ENCODE results near the gene USF3.

USF3 gene

DNA sequence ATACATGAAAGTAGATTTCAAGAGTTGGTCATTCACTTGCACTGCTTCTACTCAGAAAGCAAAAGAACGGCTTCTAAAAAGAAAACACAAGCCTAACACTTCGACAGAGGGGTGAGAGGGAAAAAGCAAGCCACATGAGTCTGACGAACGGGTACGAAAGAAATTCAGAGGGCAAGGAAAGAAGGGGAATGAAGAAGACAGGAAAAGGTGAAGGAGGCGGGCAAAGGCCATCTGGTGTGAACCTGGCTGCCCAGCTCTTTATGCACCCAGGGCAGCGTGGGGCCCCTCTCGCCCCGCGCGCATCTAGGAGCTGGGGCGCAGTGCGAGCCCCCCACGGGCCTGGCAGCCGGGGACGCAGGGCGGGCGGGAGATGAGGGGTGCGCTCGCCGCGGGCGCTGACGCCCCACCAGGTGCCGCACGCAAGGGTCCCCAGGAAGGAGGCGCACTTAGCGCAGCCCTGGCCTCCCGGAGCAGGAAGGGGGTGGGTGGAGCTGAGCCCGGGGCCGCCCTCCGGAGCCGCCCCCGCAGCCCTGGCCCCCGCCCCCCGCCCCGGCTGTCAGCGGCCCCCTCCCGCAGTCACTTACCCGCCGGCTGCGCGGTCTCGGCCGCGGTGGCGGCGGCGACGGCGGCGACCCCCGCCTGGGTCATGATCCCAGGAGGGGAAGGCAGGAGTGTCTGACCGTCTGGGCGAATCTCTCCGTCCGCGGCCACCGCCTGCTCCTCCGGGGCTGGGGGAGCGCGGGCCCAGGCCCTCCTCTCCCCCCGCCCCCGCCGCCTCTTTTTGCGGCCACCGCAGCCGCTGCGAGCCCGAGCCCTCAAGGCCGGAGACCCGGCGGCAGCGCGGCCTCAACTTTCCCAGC is at the start of gene USF3:
USF3 (minus strand) TSS at position 857 of the 860 bp plus-strand sequence. CDS start 21,764 bp downstream, outside the sequence.
- peak; percentile 78 to 82 for DNase-seq

- peak; percentile 93 to 94 for DNase-seq
Measured at GRCh38 chr3:113745756-113746547, 49.5 kb upstream of the USF3 start, which contains the start of gene NAA50. TSS of gene NAA50 (minus strand) at chr3:113746249. CDS start at chr3:113745949, 300 bp downstream.

DNA sequence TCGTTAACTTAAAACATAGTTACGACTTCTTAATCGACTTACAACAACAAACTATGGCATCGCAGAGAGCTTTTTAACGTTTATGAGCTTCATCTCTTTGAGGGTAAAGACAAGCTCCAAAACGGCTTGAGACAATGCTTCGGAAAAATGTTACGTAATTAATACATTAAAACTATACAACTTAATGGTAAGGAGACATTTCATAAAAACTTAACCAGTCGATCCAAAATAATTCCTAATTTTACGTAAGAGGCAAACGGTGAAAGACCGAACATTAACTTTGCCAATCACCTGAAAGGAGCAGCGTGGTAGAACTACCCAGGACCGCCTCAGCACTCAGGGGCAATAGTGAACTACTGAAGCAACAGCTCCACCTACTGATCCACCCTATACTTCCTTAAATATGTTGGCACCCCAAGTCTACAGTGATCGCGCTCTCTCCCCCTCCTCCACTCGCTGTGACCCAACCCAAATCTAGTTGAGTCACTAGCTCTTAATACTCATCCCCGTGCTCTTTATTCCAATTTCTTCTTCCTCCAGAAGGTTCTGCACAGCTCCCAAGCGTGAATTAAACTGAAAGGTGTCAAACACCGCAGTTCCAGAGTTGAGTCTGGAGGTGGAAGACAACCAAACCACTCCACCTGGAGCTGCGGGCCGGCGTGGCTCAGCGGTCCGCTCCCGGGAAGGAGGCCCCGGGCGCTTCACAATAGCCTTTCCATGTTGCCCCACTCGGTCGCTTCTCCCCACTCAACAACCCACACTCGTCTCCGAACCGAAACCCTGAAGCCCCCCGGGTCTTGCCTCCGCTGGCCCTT is 48.7 kb upstream of the USF3 start:
- peak; percentile 62 to 87 for DNase-seq

DNA sequence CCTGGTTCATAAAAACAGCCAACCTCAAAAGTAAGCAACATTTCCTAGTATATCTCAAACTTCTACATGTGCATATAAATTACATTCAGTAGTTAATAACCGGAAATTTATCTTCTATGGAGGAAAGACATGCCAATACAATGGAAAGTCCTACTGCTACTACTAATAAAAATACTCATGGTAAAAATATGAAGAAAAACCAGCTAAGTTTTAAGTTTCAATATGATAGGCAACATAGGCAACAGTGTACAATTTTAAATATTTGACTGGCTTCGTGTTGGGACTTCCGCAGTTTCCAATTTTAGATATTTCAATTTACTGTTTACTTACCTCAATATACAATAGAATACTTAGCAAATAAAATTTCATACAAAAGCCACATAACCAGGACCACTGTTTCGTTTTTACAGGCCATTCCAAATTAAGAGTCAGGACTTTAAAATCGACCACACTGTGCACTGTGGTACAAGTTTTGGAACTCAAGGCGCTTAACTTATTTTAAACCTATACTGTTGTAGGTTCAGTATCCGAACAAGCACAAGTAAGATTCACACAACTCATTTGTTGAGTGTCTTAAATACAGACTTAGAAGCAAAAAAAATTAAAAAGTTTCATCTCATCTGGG is 46.7 kb upstream of the USF3 start:
- no peak for DNase-seq

DNA sequence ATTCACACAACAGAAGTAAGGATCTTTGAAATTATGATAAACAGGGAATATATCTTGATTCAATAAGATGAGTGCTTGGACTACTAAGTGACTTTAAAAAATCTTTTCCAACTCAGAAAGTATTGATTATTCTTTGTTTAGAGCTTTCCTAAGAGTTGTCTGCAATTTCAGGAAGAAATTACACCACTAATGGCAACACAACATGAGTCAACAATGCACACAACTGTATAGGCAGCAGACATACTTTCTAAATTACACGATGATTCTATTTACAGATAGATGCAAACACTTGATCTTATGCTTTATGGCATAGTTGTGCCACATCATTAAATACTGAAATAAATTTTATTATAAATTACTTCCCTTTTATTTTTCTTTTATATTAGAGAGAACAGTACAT is 45.2 kb upstream of the USF3 start:
- DNase-seq, result no peak

DNA sequence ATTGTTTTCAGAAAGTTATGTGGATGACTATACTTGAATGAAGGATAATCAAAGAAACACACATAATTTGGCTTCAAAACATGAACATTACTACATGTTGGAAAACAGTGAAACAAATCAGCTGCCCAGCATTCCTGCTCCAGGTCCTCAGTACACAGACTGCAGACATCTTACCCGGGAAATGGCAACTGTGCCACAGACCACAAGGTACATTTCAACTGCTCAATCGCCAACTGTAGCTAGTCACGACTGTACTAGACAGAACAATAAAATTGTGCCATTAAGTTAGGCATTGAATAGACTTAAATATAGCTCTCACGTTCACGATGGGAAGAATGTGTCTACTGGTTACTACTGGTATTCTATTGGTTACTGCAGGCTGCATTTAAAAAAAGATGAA is 44.6 kb upstream of the USF3 start:
- DNase-seq, result no peak

- no peak for DNase-seq
Measured at GRCh38 chr3:113736548-113737089, 40.2 kb upstream of the USF3 start.

GRCh38 chr3:113731694-113732093 is 35.3 kb upstream of the USF3 start:
- DNase-seq, result no peak

- no peak for DNase-seq
Measured at GRCh38 chr3:113730550-113730949, 34.1 kb upstream of the USF3 start.

DNA sequence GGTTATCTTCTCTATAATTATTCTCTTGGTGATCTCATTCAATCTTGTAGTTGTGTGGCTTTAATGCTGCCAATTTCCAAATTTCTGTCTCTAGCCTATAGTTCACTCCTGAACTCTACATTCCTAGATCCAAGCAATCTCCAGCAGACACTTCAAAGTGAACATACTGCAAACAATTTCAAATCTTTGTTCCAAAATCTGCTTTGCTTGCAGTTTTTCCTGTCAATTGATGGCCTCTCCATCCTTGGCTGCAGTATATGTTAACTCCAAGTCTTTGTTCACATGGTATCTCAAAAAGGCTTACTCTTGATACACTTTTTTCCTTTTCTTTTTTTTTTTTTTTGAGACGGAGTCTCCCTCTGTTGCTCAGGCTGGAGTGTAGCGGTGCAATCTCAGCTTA is 32.2 kb upstream of the USF3 start:
- no peak for DNase-seq

DNA sequence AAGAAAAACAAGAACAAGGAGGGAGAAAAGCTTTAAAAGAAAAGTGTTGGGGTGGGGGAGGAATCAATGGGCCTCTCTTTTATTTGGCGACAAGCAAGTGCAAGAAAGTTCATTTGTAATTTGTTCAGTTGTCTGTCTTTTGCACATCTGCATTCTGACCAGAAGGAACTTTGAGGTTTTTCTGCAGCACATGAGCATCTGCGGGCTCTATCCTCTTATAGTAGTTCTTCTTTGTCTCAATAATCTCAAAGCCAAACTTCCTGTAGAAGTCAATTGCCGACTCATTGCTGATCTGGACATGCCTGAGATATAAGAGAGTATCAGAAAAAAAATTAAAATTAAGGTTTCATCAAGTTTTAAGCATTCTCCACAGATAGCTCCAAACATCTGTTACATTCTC is 25.2 kb upstream of the USF3 start:
- no peak for DNase-seq

- no peak for DNase-seq
Measured at GRCh38 chr3:113719758-113720157, 23.3 kb upstream of the USF3 start.

GRCh38 chr3:113719294-113719693 is 22.9 kb upstream of the USF3 start:
- no peak for DNase-seq

- peak in 1 of 2 experiments; percentile 7 for DNase-seq
Measured at GRCh38 chr3:113717818-113718217, 21.4 kb upstream of the USF3 start.

DNA sequence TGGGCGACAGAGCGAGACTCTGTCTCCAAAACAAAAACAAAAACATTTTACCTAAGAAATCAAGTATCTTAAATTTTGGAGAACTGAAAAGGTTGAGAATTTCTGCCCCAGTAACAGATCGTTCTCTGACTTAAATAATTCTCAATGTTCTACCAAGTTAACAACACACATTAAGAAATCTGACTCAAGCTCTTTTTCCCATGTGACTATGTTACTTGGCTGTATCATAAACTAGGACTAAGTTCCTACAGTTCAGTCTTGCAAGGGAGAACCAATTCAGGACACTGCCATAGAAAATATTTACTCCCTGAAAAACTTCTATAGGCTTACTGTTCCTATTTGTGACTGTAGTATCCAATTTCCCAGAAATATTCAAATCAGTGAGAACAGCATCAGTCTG is 20.9 kb upstream of the USF3 start:
- no peak for DNase-seq

DNA sequence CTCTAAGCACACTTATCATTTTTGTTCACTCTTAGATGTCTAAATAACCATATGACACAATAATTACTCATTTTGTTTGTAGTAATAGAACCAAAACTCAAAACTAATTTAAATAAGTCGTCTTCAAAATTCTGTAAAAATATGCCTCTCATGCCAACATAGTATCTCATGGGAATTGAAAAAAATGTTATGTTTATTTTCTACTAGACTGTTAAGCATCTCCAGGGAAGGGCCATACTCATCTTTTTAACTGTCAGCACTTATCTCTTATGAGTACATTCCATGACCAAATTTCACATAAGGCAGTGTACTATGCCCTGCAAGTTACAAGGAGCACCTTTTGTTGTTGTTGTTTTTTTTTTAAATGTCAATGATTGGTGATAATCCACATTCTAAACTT is 18.3 kb upstream of the USF3 start:
- no peak for DNase-seq

- DNase-seq, result no peak
Measured at GRCh38 chr3:113712129-113712528, 15.7 kb upstream of the USF3 start.

DNA sequence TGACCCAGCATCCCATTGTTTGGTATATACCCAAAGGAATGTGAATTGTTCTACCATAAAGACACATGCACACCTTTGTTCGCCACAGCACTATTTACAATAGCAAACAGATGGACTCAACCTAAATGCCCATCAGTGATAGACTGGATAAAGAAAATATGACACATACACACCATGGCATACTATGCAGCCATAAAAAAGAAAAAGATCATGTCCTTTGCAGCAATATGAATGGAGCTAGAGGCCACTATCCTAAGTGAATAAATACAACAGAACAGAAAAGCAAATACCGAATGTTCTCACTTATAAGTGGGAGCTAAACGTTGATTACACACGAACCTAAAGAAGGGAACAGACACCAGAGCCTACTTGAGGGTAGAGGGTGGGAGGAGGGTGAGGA is 11.4 kb upstream of the USF3 start:
- no peak for DNase-seq

GRCh38 chr3:113698956-113699355 is 2.5 kb upstream of the USF3 start:
- DNase-seq, result no peak

- DNase-seq, result no peak
Measured at GRCh38 chr3:113698213-113698742, 1.8 kb upstream of the USF3 start.

- DNase-seq, result no peak
Measured at GRCh38 chr3:113697500-113698090, 1.2 kb upstream of the USF3 start.

All from stimulated activated CD4-positive, alpha-beta T cell treated with anti-CD3 and anti-CD28 coated beads, Interleukin-4, amount 100 ng/mL, for 4 hours (primary cell).